GM18867 (cell line): ENCODE results near the gene DPF1.

ENCODE experiments used
- ATAC-seq: cut with Tn5 transposase; IDR thresholded peaks from one replicate; pipeline ENCODE4 v1.9.1; 2021; ENCODE audit warnings: mild to moderate bottlenecking, moderate library complexity; ENCODE audit not compliant: unreplicated experiment

DPF1 gene

DNA sequence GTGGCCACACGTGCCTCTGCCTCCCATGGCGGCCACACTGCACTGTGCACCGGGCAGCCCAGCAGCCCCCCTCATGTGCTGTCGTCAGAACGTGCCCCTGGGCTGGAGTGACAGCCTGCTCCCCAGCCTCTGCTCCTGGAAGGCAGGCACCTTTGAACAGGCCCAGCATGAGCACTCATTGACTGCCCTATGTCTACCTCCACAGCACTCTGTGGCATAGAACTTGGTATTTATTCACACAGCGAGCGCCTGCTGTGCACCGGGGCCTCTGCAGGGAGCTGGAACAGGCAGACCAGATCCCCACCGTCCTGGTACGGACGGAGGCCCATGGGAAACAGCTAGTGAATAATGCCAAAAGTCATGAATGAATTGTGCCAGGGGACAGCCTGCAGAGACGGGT lies 53.7 kb downstream of the DPF1 start:
- no peak for ATAC-seq

DNA sequence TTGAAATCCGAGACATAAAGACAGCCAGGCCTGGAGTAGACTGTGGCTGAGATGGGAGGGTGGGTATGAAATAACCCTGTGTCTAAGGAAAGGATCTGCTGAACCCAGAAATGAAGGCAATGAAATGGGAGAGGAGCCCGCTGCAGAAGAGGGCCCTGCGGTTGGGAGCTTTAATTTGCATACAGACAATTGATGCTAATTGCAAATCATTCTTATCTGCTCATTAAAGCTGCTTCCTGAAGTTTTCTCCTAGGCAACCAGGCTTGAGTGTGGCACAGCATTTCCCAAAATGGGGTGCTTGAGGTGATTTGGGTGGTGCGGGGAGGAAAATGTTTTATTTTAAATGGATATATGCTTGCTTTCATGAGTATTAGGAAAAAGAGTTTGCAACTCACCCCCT lies 55.4 kb downstream of the DPF1 start:
- no peak for ATAC-seq

DNA sequence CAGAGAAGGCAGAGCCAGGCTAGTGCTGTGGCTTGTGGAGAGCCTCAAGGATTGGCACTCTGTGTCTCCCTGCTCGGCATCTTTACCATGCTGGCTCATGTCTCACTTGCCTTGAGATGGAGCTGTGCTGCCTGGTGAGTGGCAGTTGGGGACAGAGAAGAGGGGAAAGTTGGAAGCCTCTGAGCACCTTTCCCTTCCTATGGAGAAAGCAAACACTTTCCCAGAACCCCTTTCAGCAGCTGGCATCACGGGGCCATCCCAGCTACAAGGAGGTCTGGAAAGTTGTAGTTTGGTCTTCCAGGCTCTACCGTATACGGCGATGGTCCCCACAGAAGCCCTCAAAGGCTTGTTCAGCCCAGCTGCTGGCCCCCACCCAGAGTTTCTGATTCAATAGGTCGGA lies 58.7 kb downstream of the DPF1 start:
- no peak for ATAC-seq

DNA sequence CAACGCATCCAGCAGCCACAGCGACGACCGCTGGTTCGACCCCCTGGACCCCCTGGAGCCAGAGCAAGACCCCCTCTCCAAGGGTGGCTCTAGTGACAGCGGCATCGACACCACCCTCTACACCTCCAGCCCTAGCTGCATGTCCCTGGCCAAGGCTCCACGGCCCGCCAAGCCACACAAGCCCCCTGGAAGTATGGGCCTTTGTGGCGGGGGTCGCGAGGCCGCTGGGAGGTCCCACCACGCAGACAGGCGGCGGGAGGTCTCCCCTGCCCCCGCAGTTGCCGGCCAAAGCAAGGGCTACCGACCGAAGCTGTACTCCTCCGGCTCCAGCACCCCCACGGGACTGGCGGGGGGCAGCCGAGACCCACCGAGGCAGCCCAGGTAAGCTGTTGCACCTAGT lies 59.5 kb downstream of the DPF1 start:
- ATAC-seq, result no peak

DNA sequence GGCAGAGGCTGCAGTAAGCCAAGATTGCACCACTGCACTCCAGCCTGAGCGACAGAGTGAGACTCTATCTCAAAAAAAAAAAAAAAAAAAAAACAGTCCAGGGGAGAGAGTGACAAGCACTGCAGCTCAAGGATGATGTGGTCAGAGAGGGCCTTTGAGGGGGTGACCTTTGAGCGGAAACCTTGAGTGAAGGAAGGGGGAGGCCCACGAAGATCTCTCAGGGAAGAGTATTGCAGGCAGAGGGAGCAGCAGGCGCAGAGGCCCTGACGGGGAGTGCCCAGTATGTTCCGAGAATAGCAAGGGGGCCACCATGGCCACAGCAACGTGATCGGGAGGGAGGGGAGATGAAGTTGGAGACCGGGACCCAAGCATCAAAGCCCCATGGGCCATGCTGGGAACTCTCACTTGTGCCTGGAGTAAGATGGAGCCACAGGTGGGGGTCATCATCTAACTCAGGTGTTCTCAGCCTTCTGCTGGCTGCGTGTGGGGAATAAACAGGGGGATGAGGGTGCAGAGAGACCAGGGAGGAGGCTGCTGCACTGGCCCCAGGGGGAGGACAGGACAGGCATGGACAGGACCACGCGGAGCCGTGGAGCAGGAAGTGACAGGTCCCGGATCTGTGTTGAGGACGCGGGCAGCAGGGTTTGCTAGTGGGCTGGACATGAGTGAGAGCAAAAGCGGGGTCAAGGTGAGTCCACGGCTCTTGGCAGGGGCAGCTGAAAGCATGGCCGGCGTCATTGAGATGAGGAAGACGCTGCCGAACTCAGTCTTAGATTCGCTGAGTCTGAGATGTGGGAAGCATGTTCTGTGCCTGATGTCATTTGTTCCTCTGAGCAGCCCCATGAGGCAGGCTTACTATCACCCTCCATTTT lies 60.4 kb downstream of the DPF1 start:
- no peak for ATAC-seq

GRCh38 chr19:38162632-38163031 lies 61.4 kb downstream of the DPF1 start:
- ATAC-seq, result no peak

DNA sequence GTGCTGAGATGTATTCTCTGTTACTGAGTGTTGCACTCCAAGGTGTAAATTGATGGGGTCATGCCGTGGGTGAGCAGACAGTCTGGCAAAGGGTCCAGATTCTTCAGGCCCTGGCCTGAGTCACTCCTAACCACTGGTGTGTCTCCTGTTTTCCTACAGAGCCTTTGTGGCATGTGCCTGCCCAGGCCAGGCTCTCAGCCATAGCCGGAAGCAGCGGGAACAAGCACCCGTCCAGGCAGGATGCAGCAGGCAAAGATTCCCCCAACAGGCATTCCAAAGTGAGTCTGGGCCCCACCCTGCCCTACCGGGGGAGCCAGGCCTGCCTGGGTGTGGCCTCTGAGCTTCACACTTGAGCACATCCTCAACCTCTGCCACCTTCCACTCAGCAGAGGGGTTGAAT lies 61.9 kb downstream of the DPF1 start:
- no peak for ATAC-seq
